GM18517 (cell line): ENCODE data around the gene OOSP3.
"Not testable (repeated sequence)": the region's sequence is repeated elsewhere in the genome, so short reads cannot be mapped to it uniquely, and the experiment has no call there.

Experiments
- ATAC-seq: cut with Tn5 transposase; IDR thresholded peaks from one replicate; pipeline ENCODE4 v1.9.1; 2021; ENCODE audit warnings: mild to moderate bottlenecking, moderate library complexity; ENCODE audit not compliant: unreplicated experiment

OOSP3 gene

GRCh38 chr11:59875856-59876519, 2.6 kb upstream of the OOSP3 start:
- ATAC-seq, result no peak

GRCh38 chr11:59877325-59877724, 1.3 kb upstream of the OOSP3 start:
- no peak for ATAC-seq

- ATAC-seq, result no peak
These were observed 798 bp upstream of the OOSP3 start for GRCh38 chr11:59877784-59878183.

GRCh38 chr11:59879567-59879966, 985 bp downstream of the OOSP3 start:
- ATAC-seq, result no peak

GRCh38 chr11:59883597-59883996, 5.0 kb downstream of the OOSP3 start:
- ATAC-seq, result no peak

- not testable (repeated sequence) for ATAC-seq
These were observed 8.6 kb downstream of the OOSP3 start for GRCh38 chr11:59887156-59887555.

- no peak for ATAC-seq
These were observed 13.2 kb downstream of the OOSP3 start for GRCh38 chr11:59891781-59892181.

GRCh38 chr11:59894616-59895015, 16.0 kb downstream of the OOSP3 start:
- ATAC-seq, result no peak

GRCh38 chr11:59898046-59898445, 19.5 kb downstream of the OOSP3 start:
- no peak for ATAC-seq

- no peak for ATAC-seq
These were observed 20.1 kb downstream of the OOSP3 start for GRCh38 chr11:59898650-59899049.

GRCh38 chr11:59899532-59899931, 20.9 kb downstream of the OOSP3 start:
- ATAC-seq, result no peak

GRCh38 chr11:59900366-59901126, 22.0 kb downstream of the OOSP3 start:
- no peak for ATAC-seq

GRCh38 chr11:59901306-59901705, 22.7 kb downstream of the OOSP3 start:
- ATAC-seq, result no peak

GRCh38 chr11:59903569-59903968, 25.0 kb downstream of the OOSP3 start:
- ATAC-seq, result not testable (repeated sequence)

GRCh38 chr11:59918480-59918879, 39.9 kb downstream of the OOSP3 start:
- ATAC-seq, result no peak

- no peak for ATAC-seq
These were observed 40.5 kb downstream of the OOSP3 start for GRCh38 chr11:59918987-59919589.

GRCh38 chr11:59923813-59924212, 45.2 kb downstream of the OOSP3 start:
- ATAC-seq, result no peak

GRCh38 chr11:59931688-59932087, 53.1 kb downstream of the OOSP3 start:
- no peak for ATAC-seq

- ATAC-seq, result no peak
These were observed 59.5 kb downstream of the OOSP3 start, which contains the start of gene OOSP1 for GRCh38 chr11:59938132-59938531. TSS of gene OOSP1 (plus strand) at chr11:59938432. CDS start at chr11:59938455, 23 bp downstream.

GRCh38 chr11:59938718-59939117, 60.1 kb downstream of the OOSP3 start:
- ATAC-seq, result no peak

GRCh38 chr11:59939482-59939881, 60.9 kb downstream of the OOSP3 start:
- ATAC-seq, result no peak

GRCh38 chr11:59941091-59941490, 62.5 kb downstream of the OOSP3 start:
- ATAC-seq, result no peak
